ENCODE results near the gene C11orf91.

Gene C11orf91

GRCh38 chr11:33694346-33695050 is 6.1 kb downstream of the C11orf91 start:
- Histone ChIP-seq H3K9me3 (ENCODE audit: insufficient read depth, low read depth, low read length) (no peaks in the 10 kb centered on the region), H3K36me3 (ENCODE audit: insufficient read depth, low read length) (no peaks in the 10 kb centered on the region), H4K20me1 (ENCODE audit: insufficient read depth, low read length, poor library complexity, severe bottlenecking) (no peaks in the 10 kb centered on the region), H3K4me3 (ENCODE audit: low read length, poor library complexity, severe bottlenecking) (no peak overlapping the region), H3K9ac (ENCODE audit: low read depth, low read length, poor library complexity, severe bottlenecking) (no peak overlapping the region), H3K27me3 (ENCODE audit: insufficient read depth, low read length, poor library complexity, severe bottlenecking) (no peaks in the 10 kb centered on the region), H3K4me1 (ENCODE audit: insufficient read depth, low read length, poor library complexity, severe bottlenecking) (no peaks in the 10 kb centered on the region), H3K9me2 (replicated peaks; ENCODE audit: low read depth, low read length) (no peaks in the 10 kb centered on the region), H2AFZ (ENCODE audit: low read length) (no peak overlapping the region), H3K79me2 (ENCODE audit: insufficient read depth, low read length) (no peaks in the 10 kb centered on the region), H3F3A (ENCODE audit: low read depth) (no peaks in the 10 kb centered on the region), H3K4me2 (ENCODE audit: low read depth, low read length, poor library complexity, severe bottlenecking) (no peak overlapping the region)
- TF ChIP-seq CTCF (conservative IDR thresholded peaks at IDR 0.05; ENCODE audit: low read length) (no peak), EZH2phosphoT487 (IDR thresholded peaks at IDR 0.05; ENCODE audit: borderline replicate concordance) (no peak)

GRCh38 chr11:33692541-33692940 is 8.1 kb downstream of the C11orf91 start:
- Histone ChIP-seq H3K9me3 (ENCODE audit: insufficient read depth, low read depth, low read length) (no peaks in the 10 kb centered on the region), H3K4me3 (ENCODE audit: low read length, poor library complexity, severe bottlenecking) (no peak overlapping the region), H3K36me3 (ENCODE audit: insufficient read depth, low read length) (no peaks in the 10 kb centered on the region), H2AFZ (ENCODE audit: low read length) (no peak overlapping the region), H3K4me2 (ENCODE audit: low read depth, low read length, poor library complexity, severe bottlenecking) (no peak overlapping the region), H3K27me3 (ENCODE audit: insufficient read depth, low read length, poor library complexity, severe bottlenecking) (no peaks in the 10 kb centered on the region), H4K20me1 (ENCODE audit: insufficient read depth, low read length, poor library complexity, severe bottlenecking) (no peaks in the 10 kb centered on the region), H3K9ac (ENCODE audit: low read depth, low read length, poor library complexity, severe bottlenecking) (no peak overlapping the region), H3K79me2 (ENCODE audit: insufficient read depth, low read length) (no peaks in the 10 kb centered on the region), H3F3A (ENCODE audit: low read depth) (no peaks in the 10 kb centered on the region), H3K4me1 (ENCODE audit: insufficient read depth, low read length, poor library complexity, severe bottlenecking) (no peaks in the 10 kb centered on the region), H3K9me2 (replicated peaks; ENCODE audit: low read depth, low read length) (no peaks in the 10 kb centered on the region)
- TF ChIP-seq EZH2phosphoT487 (IDR thresholded peaks at IDR 0.05; ENCODE audit: borderline replicate concordance) (no peak), CTCF (conservative IDR thresholded peaks at IDR 0.05; ENCODE audit: low read length) (no peak)

DNA sequence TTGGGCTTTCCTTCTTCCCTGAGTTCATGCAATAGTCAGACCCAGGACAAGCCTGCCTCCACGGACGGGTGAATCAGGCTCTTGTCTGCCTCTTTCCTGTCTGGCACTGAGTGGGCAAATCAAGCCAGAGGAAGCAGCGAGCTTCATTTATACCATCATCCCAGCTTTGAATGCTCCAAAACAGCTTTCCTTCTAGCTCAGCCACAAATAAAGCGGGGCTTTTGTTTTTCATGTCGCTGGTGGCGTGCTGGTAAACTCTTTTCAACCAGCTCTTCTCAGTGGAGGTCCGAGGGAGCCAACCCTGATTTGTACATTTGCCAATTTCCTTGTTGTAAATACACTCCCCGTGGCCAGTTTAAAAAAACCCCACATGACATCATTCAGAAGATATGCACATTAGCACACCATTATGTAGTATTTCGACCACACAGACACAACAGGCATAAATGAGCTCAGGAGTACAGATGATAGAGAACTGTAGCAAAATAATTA is 8.6 kb downstream of the C11orf91 start:
- H3K4me2 ChIP-seq (ENCODE audit: low read depth, low read length, poor library complexity, severe bottlenecking) = no peak overlapping the region

More for the DNA sequence above, 8.6 kb downstream of the C11orf91 start:
- no peak overlapping the region for H3K9ac ChIP-seq (ENCODE audit: low read depth, low read length, poor library complexity, severe bottlenecking)
- TF ChIP-seq EZH2phosphoT487 (IDR thresholded peaks at IDR 0.05; ENCODE audit: borderline replicate concordance) = no peak
- no peak for TF ChIP-seq CTCF (conservative IDR thresholded peaks at IDR 0.05; ENCODE audit: low read length)
- no peaks in the 10 kb centered on the region for H3F3A ChIP-seq (ENCODE audit: low read depth)
- H3K9me2 ChIP-seq (replicated peaks; ENCODE audit: low read depth, low read length) = no peaks in the 10 kb centered on the region
- H3K4me1 ChIP-seq (ENCODE audit: insufficient read depth, low read length, poor library complexity, severe bottlenecking) = no peaks in the 10 kb centered on the region
- no peaks in the 10 kb centered on the region for H4K20me1 ChIP-seq (ENCODE audit: insufficient read depth, low read length, poor library complexity, severe bottlenecking)
- H3K27me3 ChIP-seq (ENCODE audit: insufficient read depth, low read length, poor library complexity, severe bottlenecking) = no peaks in the 10 kb centered on the region
- H3K9me3 ChIP-seq (ENCODE audit: insufficient read depth, low read depth, low read length) = no peaks in the 10 kb centered on the region
- no peak overlapping the region for H3K4me3 ChIP-seq (ENCODE audit: low read length, poor library complexity, severe bottlenecking)
- no peaks in the 10 kb centered on the region for H3K36me3 ChIP-seq (ENCODE audit: insufficient read depth, low read length)
- no peaks in the 10 kb centered on the region for H3K79me2 ChIP-seq (ENCODE audit: insufficient read depth, low read length)
- no peak overlapping the region for H2AFZ ChIP-seq (ENCODE audit: low read length)

Measured in Loucy (cell line).